Activated T-helper 9 cell treated with anti-CD3 and anti-CD28 coated beads, Interleukin-2, amount 50 U/mL, for 16 hours (primary cell): ENCODE results near the gene MRPS15.

ENCODE experiments used
- DNase-seq: peaks from one replicate; pipeline ENCODE4 v3.0.0-alpha.2; 2020; ENCODE audit warnings: low read depth

MRPS15 gene

GRCh38 chr1:36419569-36419968 is 44.6 kb downstream of the MRPS15 start:
- no peak for DNase-seq

GRCh38 chr1:36419140-36419539 is 45.0 kb downstream of the MRPS15 start:
- no peak for DNase-seq

GRCh38 chr1:36417931-36418330 is 46.3 kb downstream of the MRPS15 start:
- DNase-seq, result no peak

GRCh38 chr1:36415661-36416326 is 48.4 kb downstream of the MRPS15 start:
- DNase-seq, result no peak

- DNase-seq, result no peak
These were observed 49.8 kb downstream of the MRPS15 start for GRCh38 chr1:36414384-36414783.

GRCh38 chr1:36411674-36412648 is 52.2 kb downstream of the MRPS15 start:
- DNase-seq, result peak; percentile 11

GRCh38 chr1:36408479-36408878 is 55.7 kb downstream of the MRPS15 start:
- DNase-seq, result no peak

- no peak for DNase-seq
These were observed 57.7 kb downstream of the MRPS15 start for GRCh38 chr1:36406440-36406839.
